ENCODE data around the gene ASB8. TPM values are rescaled to one million over a fixed set of nuclear protein-coding genes. Genes with fewer than 3 reads are reported as not detected.

ASB8 gene
- total and polyA plus RNA-seq, 2 donors (not counting 1 experiment from before 2014, with no cell fraction given), result 23.8 to 35.0 TPM

GRCh38 chr12:48169011-48169410 is 11.7 kb upstream of the ASB8 start:
- TF ChIP-seq CTCF (conservative IDR thresholded peaks at IDR 0.05 in 1 of 2, IDR thresholded peaks at IDR 0.05 in 1 of 2; ENCODE audit: low read depth in 1 of 2, low read length in 2 of 2) (no peak), EZH2 (IDR thresholded peaks at IDR 0.05; ENCODE audit: low read length, missing control alignments) (no peak)
- Histone ChIP-seq H2AFZ (ENCODE audit: low read length) (no peak overlapping the region), H3K27ac (ENCODE audit: insufficient read depth, low read length) (no peak overlapping the region)

GRCh38 chr12:48165089-48165981 is 8.0 kb upstream of the ASB8 start:
- Histone ChIP-seq H3K27ac (ENCODE audit: insufficient read depth, low read length) (no peak overlapping the region), H3K4me1 (ENCODE audit: control insufficient read depth, extremely low read depth, insufficient read depth, low read length) (no peaks in the 10 kb centered on the region), H3K36me3 (ENCODE audit: control insufficient read depth, insufficient read depth, low read length) (no peaks in the 10 kb centered on the region), H3K4me3 (replicated peaks in 1 of 4; ENCODE audit: control extremely low read depth in 1 of 4, insufficient read depth in 1 of 4, low read depth in 3 of 4, low read length in 4 of 4) (no peak overlapping the region), H3K79me2 (ENCODE audit: control insufficient read depth, insufficient read depth, low read length) (no peaks in the 10 kb centered on the region), H2AFZ (ENCODE audit: low read length) (no peak overlapping the region), H4K20me1 (ENCODE audit: control insufficient read depth, extremely low read depth, insufficient read depth, low read length) (no peaks in the 10 kb centered on the region), H3K27me3 (ENCODE audit: control insufficient read depth, insufficient read depth, low read length) (no peaks in the 10 kb centered on the region), H3K9ac (ENCODE audit: insufficient read depth, low read length) (no peak overlapping the region), H3K9me3 (ENCODE audit: control insufficient read depth, insufficient read depth, low read depth, low read length) (no peaks in the 10 kb centered on the region), H3K4me2 (ENCODE audit: extremely low read depth, insufficient read depth, low read length) (no peak overlapping the region)
- TF ChIP-seq CTCF (conservative IDR thresholded peaks at IDR 0.05 in 1 of 2, IDR thresholded peaks at IDR 0.05 in 1 of 2; ENCODE audit: low read depth in 1 of 2, low read length in 2 of 2), result peak; percentile 94 to 98
- TF ChIP-seq EZH2 (IDR thresholded peaks at IDR 0.05; ENCODE audit: low read length, missing control alignments), result no peak
- peak; percentile 49 to 76 for DNase-seq (ENCODE audit: low read depth in 2 of 2)

More at GRCh38 chr12:48169011-48169410, 11.7 kb upstream of the ASB8 start:
- no peaks in the 10 kb centered on the region for H3K27me3 ChIP-seq (ENCODE audit: control insufficient read depth, insufficient read depth, low read length)
- no peak overlapping the region for H3K4me3 ChIP-seq (replicated peaks in 1 of 4; ENCODE audit: control extremely low read depth in 1 of 4, insufficient read depth in 1 of 4, low read depth in 3 of 4, low read length in 4 of 4)
- H3K36me3 ChIP-seq (ENCODE audit: control insufficient read depth, insufficient read depth, low read length), result no peaks in the 10 kb centered on the region
- H3K79me2 ChIP-seq (ENCODE audit: control insufficient read depth, insufficient read depth, low read length), result no peaks in the 10 kb centered on the region
- DNase-seq (ENCODE audit: low read depth in 2 of 2), result no peak
- H3K9ac ChIP-seq (ENCODE audit: insufficient read depth, low read length), result no peak overlapping the region
- H4K20me1 ChIP-seq (ENCODE audit: control insufficient read depth, extremely low read depth, insufficient read depth, low read length), result no peaks in the 10 kb centered on the region
- H3K4me1 ChIP-seq (ENCODE audit: control insufficient read depth, extremely low read depth, insufficient read depth, low read length), result no peaks in the 10 kb centered on the region
- H3K4me2 ChIP-seq (ENCODE audit: extremely low read depth, insufficient read depth, low read length), result no peak overlapping the region
- no peaks in the 10 kb centered on the region for H3K9me3 ChIP-seq (ENCODE audit: control insufficient read depth, insufficient read depth, low read depth, low read length)

- H3K79me2 ChIP-seq (ENCODE audit: control insufficient read depth, insufficient read depth, low read length), result no peaks in the 10 kb centered on the region
- DNase-seq (ENCODE audit: low read depth in 2 of 2), result no peak
- H2AFZ ChIP-seq (ENCODE audit: low read length), result no peak overlapping the region
- TF ChIP-seq CTCF (conservative IDR thresholded peaks at IDR 0.05 in 1 of 2, IDR thresholded peaks at IDR 0.05 in 1 of 2; ENCODE audit: low read depth in 1 of 2, low read length in 2 of 2) (no peak), EZH2 (IDR thresholded peaks at IDR 0.05; ENCODE audit: low read length, missing control alignments) (no peak)
- no peak overlapping the region for H3K4me3 ChIP-seq (replicated peaks in 1 of 4; ENCODE audit: control extremely low read depth in 1 of 4, insufficient read depth in 1 of 4, low read depth in 3 of 4, low read length in 4 of 4)
- H3K9ac ChIP-seq (ENCODE audit: insufficient read depth, low read length), result no peak overlapping the region
- H4K20me1 ChIP-seq (ENCODE audit: control insufficient read depth, extremely low read depth, insufficient read depth, low read length), result no peaks in the 10 kb centered on the region
- H3K36me3 ChIP-seq (ENCODE audit: control insufficient read depth, insufficient read depth, low read length), result no peaks in the 10 kb centered on the region
- no peaks in the 10 kb centered on the region for H3K27me3 ChIP-seq (ENCODE audit: control insufficient read depth, insufficient read depth, low read length)
- H3K9me3 ChIP-seq (ENCODE audit: control insufficient read depth, insufficient read depth, low read depth, low read length), result no peaks in the 10 kb centered on the region
- no peaks in the 10 kb centered on the region for H3K4me1 ChIP-seq (ENCODE audit: control insufficient read depth, extremely low read depth, insufficient read depth, low read length)
- no peak overlapping the region for H3K27ac ChIP-seq (ENCODE audit: insufficient read depth, low read length)
- no peak overlapping the region for H3K4me2 ChIP-seq (ENCODE audit: extremely low read depth, insufficient read depth, low read length)
These were observed 7.1 kb upstream of the ASB8 start for GRCh38 chr12:48164451-48164850.

All from fibroblast of lung (primary cell).